GM12878 (cell line): ENCODE results near the gene BIN1. TPM values are rescaled to one million over a fixed set of nuclear protein-coding genes. Genes with fewer than 3 reads are reported as not detected.

ENCODE experiments used
- ATAC-seq: fragments of 200-7000 bp; cut with Tn5 transposase; 3 replicates; pipeline ENCODE4 v1.9.1; 2020; ENCODE audit warnings: mild to moderate bottlenecking, moderate library complexity
- BruUV-seq: library from RNA; stranded (reverse); fragments of 400-500 nt; replicated peaks from 2 replicates; lab custom pipeline; 2021; lab: Mats Ljungman, UMichigan
- CTCF ChIA-PET: fragments of 300-600 bp; sonication (Branson Sonifier 250); formaldehyde crosslinking; extraction: SDS; loops from one replicate; lab custom pipeline; 2021; ENCODE audit warnings: inconsistent platforms; lab: Yijun Ruan, JAX
- POLR2A ChIA-PET: fragments of 350-600 bp; formaldehyde crosslinking; extraction: SDS; loops from one replicate; lab custom pipeline; 2021; ENCODE audit warnings: inconsistent platforms; lab: Charles Lee
- RAD21 ChIA-PET: fragments of 300-600 bp; sonication (Branson Sonifier 250); formaldehyde crosslinking; loops from one replicate; lab custom pipeline; 2023; ENCODE audit warnings: antibody characterized with exemption; ENCODE audit not compliant: unreplicated experiment; lab: Charles Lee
- SMC1A ChIA-PET: fragments of 300-600 bp; sonication (Branson Sonifier 250); formaldehyde crosslinking; loops from one replicate; lab custom pipeline; 2023; ENCODE audit not compliant: unreplicated experiment, uncharacterized antibody; lab: Charles Lee
- DNase-seq: peaks from one replicate; pipeline ENCODE4 v3.0.0-alpha.2; 2011; ENCODE audit warnings: low read depth, low spot score
- FAIRE-seq: peaks from 3 replicates; lab custom pipeline; 2011; peaks lifted over from hg19 to GRCh38; lab: Jason Lieb, UNC
- H2AFZ ChIP-seq: 2 replicates; pipeline ENCODE4 v1.6.0; 2011; ENCODE audit warnings: low read depth, low read length, control low read depth; ENCODE audit not compliant: control insufficient read depth
- H3K27ac ChIP-seq: 2 replicates; pipeline ENCODE4 v1.5.1; 2011; ENCODE audit warnings: control low read depth; ENCODE audit not compliant: control insufficient read depth, insufficient read depth
- H3K27me3 ChIP-seq, 2 experiments: replicated peaks in 1 of 2; 2 replicates each; pipeline versions ENCODE4 v1.6.0 to v1.6.1; 2011; ENCODE audit warnings: low read length in 1 of 2; ENCODE audit not compliant: control insufficient read depth in 2 of 2, insufficient read depth in 2 of 2
- H3K36me3 ChIP-seq, 2 experiments: 2 replicates each; pipeline ENCODE4 v1.5.1; 2011; ENCODE audit warnings: low read length in 1 of 2; ENCODE audit not compliant: control insufficient read depth in 2 of 2, insufficient read depth in 2 of 2
- H3K4me1 ChIP-seq: 2 replicates; pipeline ENCODE4 v1.6.1; 2011; ENCODE audit warnings: mild to moderate bottlenecking, low read length, moderate library complexity, mixed read lengths; ENCODE audit not compliant: control insufficient read depth, insufficient read depth
- H3K4me2 ChIP-seq: 2 replicates; pipeline ENCODE4 v1.6.0; 2011; ENCODE audit warnings: control low read depth; ENCODE audit not compliant: control insufficient read depth, insufficient read depth
- H3K4me3 ChIP-seq: fragments of 200-600 bp; sonication (generic); 2 replicates; pipeline ENCODE4 v1.5.1; 2016
- H3K79me2 ChIP-seq: 2 replicates; pipeline ENCODE4 v1.6.0; 2011; ENCODE audit warnings: low read length; ENCODE audit not compliant: control insufficient read depth, insufficient read depth
- H3K9ac ChIP-seq: 2 replicates; pipeline ENCODE4 v1.8.0; 2011; ENCODE audit warnings: low read length, control low read depth, mixed read lengths; ENCODE audit not compliant: control insufficient read depth, insufficient read depth
- H3K9me3 ChIP-seq: replicated peaks from 3 replicates; pipeline ENCODE4 v1.5.1; 2011; ENCODE audit warnings: mild to moderate bottlenecking, low read length; ENCODE audit not compliant: control insufficient read depth, insufficient read depth
- H4K20me1 ChIP-seq: 2 replicates; pipeline ENCODE4 v1.6.0; 2011; ENCODE audit not compliant: control insufficient read depth, insufficient read depth
- NFYA ChIP-seq: IDR thresholded peaks from 2 replicates; pipeline ENCODE4 v1.6.1; 2011; ENCODE audit warnings: low read depth, mild to moderate bottlenecking, low read length, improper control_type of control experiment, borderline replicate concordance
- WGBS: methylation state at CpG from one replicate; pipeline ENCODE4 v1.1.6; 2016; ENCODE audit warnings: low lambda C conversion rate; ENCODE audit not compliant: insufficient replicate concordance, insufficient coverage; ENCODE audit errors: missing lambda C conversion rate; 5-methylcytosine and 5-hydroxymethylcytosine counted together
- in situ Hi-C: fragments of 300-500 bp; cut with MboI; formaldehyde crosslinking; loops from 9 replicates; pipeline ENCODE4 v1.14.3; 2018; ENCODE audit warnings: mixed read lengths
- intact Hi-C: fragments of 100-400 bp; cut with micrococcal nuclease; formaldehyde crosslinking; loops from one replicate; pipeline ENCODE4 v1.14.2; 2022; ENCODE audit not compliant: unreplicated experiment
- polyA plus RNA-seq, 11 experiments: library from polyadenylated mRNA; depleted of rRNA in 4 of 11; unstranded in 6 of 11; stranded (reverse) in 5 of 11; fragments of >200 nt; fragmentation: Nextera tagmentation in 4 of 11; fragmentation: Illumina TruSeq in 1 of 11; extraction: Ambion mirVana in 4 of 11; extraction: Trizol in 1 of 11; gene quantifications; 1 replicate in 1 of 11; 2 replicates in 10 of 11; pipeline versions ENCODE4 v1.2.1 to v1.2.3, GENCODE V29; 2011 to 2016; ENCODE audit warnings: inconsistent platforms in 2 of 11, missing spikeins in 2 of 11, low read depth in 1 of 11
- total RNA-seq, 4 experiments: library from RNA; depleted of rRNA in 3 of 4; stranded (reverse); fragments of >200 nt in 3 of 4; fragmentation: Illumina TruSeq in 1 of 4; extraction: Trizol in 1 of 4; gene quantifications; 2 replicates each; pipeline versions ENCODE4 v1.2.1 to v1.2.3, GENCODE V29; 2013 to 2021
- TF ChIP-seq, protein P1 (sequence below), 3 experiments: IDR thresholded peaks in 2 of 3; conservative IDR thresholded peaks in 1 of 3; 2 replicates each; pipeline ENCODE4 v1.5.1; 2011; ENCODE audit warnings: low read depth in 3 of 3, low read length in 3 of 3, mild to moderate bottlenecking in 3 of 3, control low read depth in 2 of 3, moderate library complexity in 2 of 3, inconsistent platforms in 1 of 3, mixed read lengths in 1 of 3; ENCODE audit not compliant: control insufficient read depth in 2 of 3, insufficient read depth in 1 of 3; ENCODE audit errors: extremely low read depth in 1 of 3

BIN1 gene
- total and polyA plus RNA-seq, 10 of the 15 experiments (the other 5 are each of a cell fraction or from before 2014, with no cell fraction given) = 0.32 to 21.3 (median 11.2) TPM

DNA sequence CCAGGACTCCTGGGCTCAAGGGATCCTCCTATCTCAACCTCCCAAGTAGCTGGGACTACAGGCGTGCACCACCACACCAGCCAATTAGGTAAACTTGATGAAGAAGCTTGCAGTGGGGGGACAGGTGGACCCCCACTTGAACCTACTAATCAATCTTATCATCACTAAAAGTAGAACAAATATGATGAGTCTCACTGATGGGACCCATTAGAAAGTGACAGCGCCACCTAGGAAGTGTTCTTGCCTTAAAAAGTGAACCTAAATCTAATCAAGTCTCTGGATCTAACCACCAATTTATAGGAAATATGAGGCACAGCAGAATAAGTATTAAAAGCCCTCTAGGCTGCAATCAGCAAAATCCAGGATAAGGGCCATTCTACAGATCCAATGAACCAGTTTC lies 79.2 kb downstream of the BIN1 start:
- H3K36me3 ChIP-seq = no peaks in the 10 kb centered on the region
- TF ChIP-seq, protein P1, sequence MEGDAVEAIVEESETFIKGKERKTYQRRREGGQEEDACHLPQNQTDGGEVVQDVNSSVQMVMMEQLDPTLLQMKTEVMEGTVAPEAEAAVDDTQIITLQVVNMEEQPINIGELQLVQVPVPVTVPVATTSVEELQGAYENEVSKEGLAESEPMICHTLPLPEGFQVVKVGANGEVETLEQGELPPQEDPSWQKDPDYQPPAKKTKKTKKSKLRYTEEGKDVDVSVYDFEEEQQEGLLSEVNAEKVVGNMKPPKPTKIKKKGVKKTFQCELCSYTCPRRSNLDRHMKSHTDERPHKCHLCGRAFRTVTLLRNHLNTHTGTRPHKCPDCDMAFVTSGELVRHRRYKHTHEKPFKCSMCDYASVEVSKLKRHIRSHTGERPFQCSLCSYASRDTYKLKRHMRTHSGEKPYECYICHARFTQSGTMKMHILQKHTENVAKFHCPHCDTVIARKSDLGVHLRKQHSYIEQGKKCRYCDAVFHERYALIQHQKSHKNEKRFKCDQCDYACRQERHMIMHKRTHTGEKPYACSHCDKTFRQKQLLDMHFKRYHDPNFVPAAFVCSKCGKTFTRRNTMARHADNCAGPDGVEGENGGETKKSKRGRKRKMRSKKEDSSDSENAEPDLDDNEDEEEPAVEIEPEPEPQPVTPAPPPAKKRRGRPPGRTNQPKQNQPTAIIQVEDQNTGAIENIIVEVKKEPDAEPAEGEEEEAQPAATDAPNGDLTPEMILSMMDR (IDR thresholded peaks at IDR 0.05 in 2 of 3, conservative IDR thresholded peaks at IDR 0.05 in 1 of 3; ENCODE audit: control insufficient read depth in 2 of 3, extremely low read depth in 1 of 3, insufficient read depth in 1 of 3, low read depth in 3 of 3, low read length in 3 of 3) = 0 out of 6 replicates have a peak, but pooled peaks of 1 of the 3 experiments have one; percentile 7
- TF ChIP-seq NFYA = no peak
- H3K27me3 ChIP-seq = no peaks in the 10 kb centered on the region; a peak in 1 of 4 replicates
- POLR2A ChIA-PET = no interaction called here
- CTCF ChIA-PET = interaction anchor here (1.2 kb wide), 1 partner anchor 57 kb away, joined by 6 read pairs; no protein-coding TSS in a partner anchor
- FAIRE-seq (no peak), DNase-seq (no peak), ATAC-seq (no peak)
- H2AFZ ChIP-seq = no peak overlapping the region
- intact Hi-C loops (no loop called here), in situ Hi-C loops (no loop called here)
- H3K9ac ChIP-seq = no peak overlapping the region
- H3K4me3 ChIP-seq = no peak overlapping the region
- WGBS = 75% methylated on average over 2 of the region's 2 CpGs
- no peaks in the 10 kb centered on the region for H3K79me2 ChIP-seq
- SMC1A ChIA-PET = interaction anchor here (0.9 to 1.1 kb wide), 2 partner anchors 14 to 22 kb away, joined by 3 read pairs; no protein-coding TSS in a partner anchor
- no peaks in the 10 kb centered on the region; the same call in 1 of the 3 replicates for H3K9me3 ChIP-seq
- H3K4me2 ChIP-seq = no peak overlapping the region
- H4K20me1 ChIP-seq = no peaks in the 10 kb centered on the region
- H3K4me1 ChIP-seq = no peaks in the 10 kb centered on the region
- RAD21 ChIA-PET = no interaction called here
- no TSS peak for BruUV-seq
- H3K27ac ChIP-seq = no peak overlapping the region
